ENCODE data around the gene CHIA.

The CHIA gene

DNA sequence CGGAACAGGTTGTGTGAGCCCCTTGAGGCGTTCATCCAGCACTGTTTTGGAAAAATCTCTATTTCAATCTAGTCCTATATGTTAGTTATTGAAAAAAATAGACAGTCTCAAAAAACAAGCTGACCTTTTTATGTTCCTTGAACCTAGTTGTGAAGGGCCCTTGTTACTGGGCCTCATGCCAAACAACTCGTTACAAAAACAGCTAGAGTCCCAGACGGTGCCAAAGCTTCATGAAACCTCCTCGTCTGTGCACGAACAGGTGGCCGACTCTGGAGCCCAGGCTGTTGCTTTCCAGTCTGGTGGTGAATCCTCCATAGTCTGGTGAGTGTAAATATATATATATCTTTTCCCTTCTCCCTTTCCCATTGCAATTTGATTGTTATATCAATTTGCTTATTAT lies at the start of gene CHIA:
TSS of gene CHIA (plus strand) at position 222 of the 400 bp plus-strand sequence. CDS start 19,617 bp downstream, outside the sequence.
- H3K4me3 ChIP-seq (ENCODE audit: low read depth, low read length), result no peak within 1 kb of the TSS
- no peak for DNase-seq (ENCODE audit: low read depth)
- TF ChIP-seq, protein P1, sequence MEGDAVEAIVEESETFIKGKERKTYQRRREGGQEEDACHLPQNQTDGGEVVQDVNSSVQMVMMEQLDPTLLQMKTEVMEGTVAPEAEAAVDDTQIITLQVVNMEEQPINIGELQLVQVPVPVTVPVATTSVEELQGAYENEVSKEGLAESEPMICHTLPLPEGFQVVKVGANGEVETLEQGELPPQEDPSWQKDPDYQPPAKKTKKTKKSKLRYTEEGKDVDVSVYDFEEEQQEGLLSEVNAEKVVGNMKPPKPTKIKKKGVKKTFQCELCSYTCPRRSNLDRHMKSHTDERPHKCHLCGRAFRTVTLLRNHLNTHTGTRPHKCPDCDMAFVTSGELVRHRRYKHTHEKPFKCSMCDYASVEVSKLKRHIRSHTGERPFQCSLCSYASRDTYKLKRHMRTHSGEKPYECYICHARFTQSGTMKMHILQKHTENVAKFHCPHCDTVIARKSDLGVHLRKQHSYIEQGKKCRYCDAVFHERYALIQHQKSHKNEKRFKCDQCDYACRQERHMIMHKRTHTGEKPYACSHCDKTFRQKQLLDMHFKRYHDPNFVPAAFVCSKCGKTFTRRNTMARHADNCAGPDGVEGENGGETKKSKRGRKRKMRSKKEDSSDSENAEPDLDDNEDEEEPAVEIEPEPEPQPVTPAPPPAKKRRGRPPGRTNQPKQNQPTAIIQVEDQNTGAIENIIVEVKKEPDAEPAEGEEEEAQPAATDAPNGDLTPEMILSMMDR (IDR thresholded peaks at IDR 0.05; ENCODE audit: insufficient read depth, low read depth, low read length, missing control alignments), result no peak

DNA sequence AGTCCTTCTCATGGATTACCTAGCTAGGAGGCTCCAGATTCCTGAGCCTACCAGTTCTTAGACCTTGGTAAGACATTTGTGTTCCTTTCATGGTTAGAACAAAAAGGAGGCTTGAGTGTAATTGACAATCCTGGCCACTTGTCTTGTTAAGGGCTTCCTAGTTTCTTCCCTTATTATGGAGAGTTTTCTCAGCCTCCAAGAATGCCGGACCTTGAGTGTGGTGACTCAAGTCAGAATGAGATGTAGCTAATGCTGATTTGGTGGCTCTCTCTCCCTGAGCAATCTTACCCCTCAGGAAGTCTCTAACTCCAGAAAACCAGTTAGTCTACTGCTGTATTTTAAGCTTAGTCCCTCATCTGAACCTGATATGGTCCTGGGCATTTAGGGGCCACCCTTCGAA lies 48.9 kb upstream of the CHIA start:
- H3K4me3 ChIP-seq (ENCODE audit: low read depth, low read length), result no peak overlapping the region
- DNase-seq (ENCODE audit: low read depth), result no peak
- TF ChIP-seq, protein P1 (IDR thresholded peaks at IDR 0.05; ENCODE audit: insufficient read depth, low read depth, low read length, missing control alignments), result no peak

DNA sequence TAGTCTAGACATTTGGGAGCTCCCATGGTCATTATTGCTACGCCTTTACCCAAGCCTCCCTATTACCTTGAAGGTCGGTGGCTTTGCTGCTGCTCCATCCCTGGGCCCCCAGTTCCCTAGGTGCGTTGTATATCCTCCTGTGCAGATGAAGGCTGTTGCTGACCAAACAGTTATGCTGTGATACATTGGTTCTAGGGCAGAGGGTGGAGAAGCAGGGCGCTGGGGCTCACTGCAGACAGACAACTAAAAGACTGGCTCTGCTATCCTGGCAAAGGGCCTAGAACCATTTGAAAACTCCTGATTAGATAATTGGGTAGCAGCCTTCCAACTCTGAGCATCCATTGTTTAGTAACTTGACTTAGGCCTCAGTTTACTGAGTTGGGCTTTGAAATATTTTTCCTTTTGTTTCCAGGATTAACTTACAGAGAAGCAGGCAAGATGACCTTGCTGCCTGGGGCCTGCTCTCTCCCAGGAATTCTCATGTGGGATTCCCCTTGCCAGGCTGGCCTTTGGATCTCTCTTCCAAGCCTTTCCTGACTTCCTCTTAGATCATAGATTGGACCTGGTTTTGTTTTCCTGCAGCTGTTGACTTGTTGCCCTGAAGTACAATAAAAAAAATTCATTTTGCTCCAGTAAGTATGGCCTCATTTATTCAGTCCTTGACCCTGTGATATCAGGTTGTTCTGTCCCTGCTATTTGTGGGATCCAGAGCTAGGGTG lies 47.7 kb upstream of the CHIA start:
- H3K4me3 ChIP-seq (ENCODE audit: low read depth, low read length), result no peak overlapping the region
- DNase-seq (ENCODE audit: low read depth), result no peak
- TF ChIP-seq, protein P1 (IDR thresholded peaks at IDR 0.05; ENCODE audit: insufficient read depth, low read depth, low read length, missing control alignments), result no peak

DNA sequence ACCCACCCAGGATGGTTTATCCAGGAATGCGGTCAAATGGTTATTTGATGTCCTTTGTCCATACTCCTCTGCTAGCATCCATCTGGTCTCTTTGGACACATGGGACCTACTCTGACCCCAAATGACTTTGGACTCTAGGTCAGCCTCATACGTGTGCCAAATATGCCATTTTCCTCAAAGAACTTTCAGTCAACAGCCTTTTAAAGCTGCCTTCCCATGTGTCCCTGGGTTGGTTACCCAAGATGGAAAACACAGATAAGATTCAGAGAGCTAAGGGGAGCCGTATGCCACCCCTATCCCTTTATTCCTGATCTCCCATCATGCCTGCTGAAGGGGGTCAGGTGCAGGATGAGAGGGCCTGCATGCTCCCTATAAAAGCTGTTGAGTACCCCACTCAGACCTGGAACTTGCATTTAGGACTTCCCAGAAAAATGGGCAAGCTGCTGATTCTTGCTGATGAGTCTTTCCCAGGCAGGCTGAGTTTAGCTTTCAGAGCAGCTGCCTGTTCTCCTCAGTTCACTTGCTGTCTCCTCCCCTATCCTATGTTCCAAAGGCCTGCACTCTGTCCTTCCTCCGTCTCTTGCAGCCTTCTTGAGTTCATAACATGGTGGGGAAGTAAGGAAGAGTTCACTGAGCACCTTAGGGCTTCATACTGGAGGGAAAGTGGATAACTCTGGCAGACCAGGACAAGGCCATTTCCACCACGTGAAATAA lies 43.4 kb upstream of the CHIA start:
- TF ChIP-seq, protein P1 (IDR thresholded peaks at IDR 0.05; ENCODE audit: insufficient read depth, low read depth, low read length, missing control alignments), result no peak
- no peak overlapping the region for H3K4me3 ChIP-seq (ENCODE audit: low read depth, low read length)
- DNase-seq (ENCODE audit: low read depth), result no peak

DNA sequence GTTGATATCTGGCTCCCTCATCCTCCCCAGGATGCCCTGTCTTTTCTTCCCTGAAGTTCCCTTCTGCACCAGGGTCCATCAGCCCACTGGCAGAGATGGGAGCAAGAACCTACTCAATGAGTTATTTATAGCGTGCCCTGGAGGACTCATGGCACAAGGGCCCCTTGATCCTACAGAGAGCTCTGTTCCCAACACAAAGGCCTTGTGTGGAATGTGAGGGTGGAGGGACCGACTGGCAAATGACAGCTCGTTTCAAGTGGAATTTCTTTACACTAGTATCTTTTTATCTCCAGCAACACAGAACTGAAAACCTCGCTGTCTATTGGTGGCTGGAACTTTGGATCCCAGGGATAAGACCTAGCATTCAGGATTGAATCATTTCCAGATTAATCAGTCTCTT lies 40.7 kb upstream of the CHIA start:
- TF ChIP-seq, protein P1 (IDR thresholded peaks at IDR 0.05; ENCODE audit: insufficient read depth, low read depth, low read length, missing control alignments), result no peak
- no peak for DNase-seq (ENCODE audit: low read depth)
- no peak overlapping the region for H3K4me3 ChIP-seq (ENCODE audit: low read depth, low read length)

DNA sequence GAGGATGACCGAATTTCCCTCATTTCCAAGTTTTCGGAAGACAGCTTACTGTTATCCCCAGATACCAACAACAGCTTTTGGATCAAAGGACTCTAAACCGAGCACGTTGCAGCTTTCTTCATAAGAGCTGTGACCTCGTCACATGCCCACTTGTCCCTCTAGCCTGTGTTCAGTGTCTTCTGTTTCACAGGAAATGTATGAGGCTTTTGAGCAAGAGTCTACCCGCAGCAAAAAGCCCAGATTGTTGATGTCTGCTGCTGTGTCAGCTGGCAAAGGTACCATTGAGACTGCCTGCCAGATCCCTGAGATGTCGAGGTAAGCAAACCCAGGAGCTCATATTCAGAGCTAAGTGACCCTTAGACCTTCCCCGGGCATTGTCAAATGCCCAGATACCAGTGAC lies 39.1 kb upstream of the CHIA start:
- DNase-seq (ENCODE audit: low read depth), result no peak
- H3K4me3 ChIP-seq (ENCODE audit: low read depth, low read length), result no peak overlapping the region
- TF ChIP-seq, protein P1 (IDR thresholded peaks at IDR 0.05; ENCODE audit: insufficient read depth, low read depth, low read length, missing control alignments), result no peak

Data from GM12865 (cell line).